Neuronal stem cell (in vitro differentiated cells): ENCODE measurements around the gene EDRF1.
A peak's percentile ranks its signal among the peaks of the same experiment; 100 is the strongest.

ENCODE experiments used
- DNase-seq: peaks from one replicate; pipeline ENCODE4 v3.0.0-alpha.2; 2013; ENCODE audit warnings: low spot score
- H2AFZ ChIP-seq: one replicate; pipeline ENCODE4 v1.6.1; 2013; ENCODE audit warnings: mild to moderate bottlenecking, low read length, inconsistent platforms
- H2AK5ac ChIP-seq: 2 replicates; pipeline ENCODE4 v1.6.1; 2013; ENCODE audit warnings: low read depth, mild to moderate bottlenecking, inconsistent platforms, low read length, moderate library complexity, mixed read lengths
- H2BK120ac ChIP-seq: 2 replicates; pipeline ENCODE4 v1.6.1; 2013; ENCODE audit warnings: low read depth, mild to moderate bottlenecking, inconsistent platforms, low read length, moderate library complexity, mixed read lengths
- H2BK12ac ChIP-seq: one replicate; pipeline ENCODE4 v1.6.1; 2013; ENCODE audit warnings: low read length, inconsistent platforms
- H2BK15ac ChIP-seq: 2 replicates; pipeline ENCODE4 v1.6.1; 2013; ENCODE audit warnings: mild to moderate bottlenecking, low read length, inconsistent platforms, mixed read lengths
- H2BK5ac ChIP-seq: one replicate; pipeline ENCODE4 v1.6.1; 2013; ENCODE audit warnings: inconsistent platforms, mild to moderate bottlenecking, low read length, moderate library complexity
- H3K14ac ChIP-seq: one replicate; pipeline ENCODE4 v1.6.1; 2013; ENCODE audit warnings: low read length, inconsistent platforms
- H3K18ac ChIP-seq: 2 replicates; pipeline ENCODE4 v1.6.1; 2013; ENCODE audit warnings: low read length, inconsistent platforms
- H3K23ac ChIP-seq: 2 replicates; pipeline ENCODE4 v1.6.1; 2013; ENCODE audit warnings: low read depth, mild to moderate bottlenecking, mixed read lengths, low read length, inconsistent platforms; ENCODE audit not compliant: poor library complexity
- H3K27ac ChIP-seq: replicated peaks from 3 replicates; pipeline ENCODE4 v1.5.1; 2013; ENCODE audit warnings: low read length, inconsistent platforms
- H3K27me3 ChIP-seq, 3 experiments: 2 replicates each; pipeline ENCODE4 v1.6.1; 2013; ENCODE audit warnings: low read length in 3 of 3, mild to moderate bottlenecking in 2 of 3, inconsistent platforms in 1 of 3, low read depth in 1 of 3, mixed read lengths in 1 of 3, moderate library complexity in 1 of 3; ENCODE audit not compliant: control insufficient read depth in 3 of 3, insufficient read depth in 3 of 3
- H3K36me3 ChIP-seq, 2 donors: replicated peaks in 1 of 2; 2 replicates each; pipeline ENCODE4 v1.6.1; 2013; ENCODE audit warnings: low read length in 2 of 2; ENCODE audit not compliant: control insufficient read depth in 2 of 2, insufficient read depth in 2 of 2
- H3K4ac ChIP-seq: 2 replicates; pipeline ENCODE4 v1.6.1; 2013; ENCODE audit warnings: inconsistent platforms, mild to moderate bottlenecking, low read length, moderate library complexity
- H3K4me1 ChIP-seq, 2 donors: 1 replicate in 1 of 2; 2 replicates in 1 of 2; pipeline ENCODE4 v1.6.1; 2013; ENCODE audit warnings: low read length in 2 of 2, low read depth in 1 of 2; ENCODE audit not compliant: control insufficient read depth in 2 of 2, insufficient read depth in 1 of 2
- H3K4me2 ChIP-seq: one replicate; pipeline ENCODE4 v1.6.1; 2013; ENCODE audit warnings: mild to moderate bottlenecking, low read length, inconsistent platforms; ENCODE audit not compliant: insufficient read depth, poor library complexity, severe bottlenecking
- H3K4me3 ChIP-seq, 2 donors: 2 replicates each; pipeline ENCODE4 v1.5.1; 2013; ENCODE audit warnings: low read length in 2 of 2, mild to moderate bottlenecking in 2 of 2, inconsistent platforms in 1 of 2, moderate library complexity in 1 of 2
- H3K79me1 ChIP-seq: one replicate; pipeline ENCODE4 v1.6.1; 2013; ENCODE audit warnings: low read depth, mild to moderate bottlenecking, inconsistent platforms, low read length, moderate library complexity
- H3K9ac ChIP-seq: one replicate; pipeline ENCODE4 v1.6.1; 2013; ENCODE audit warnings: mild to moderate bottlenecking, low read depth, low read length, inconsistent platforms; ENCODE audit not compliant: poor library complexity
- H3K9me3 ChIP-seq, 2 donors: replicated peaks in 1 of 2; 2 replicates each; pipeline versions ENCODE3 to v1.6.1; 2013; ENCODE audit warnings: low read length in 2 of 2, mild to moderate bottlenecking in 2 of 2, inconsistent platforms in 1 of 2, low read depth in 1 of 2, mixed read lengths in 1 of 2, moderate library complexity in 1 of 2; ENCODE audit not compliant: control insufficient read depth in 2 of 2, insufficient read depth in 1 of 2
- H4K8ac ChIP-seq: one replicate; pipeline ENCODE4 v1.6.1; 2013; ENCODE audit warnings: low read depth, mild to moderate bottlenecking, inconsistent platforms, low read length, moderate library complexity
- H4K91ac ChIP-seq: one replicate; pipeline ENCODE4 v1.6.1; 2013; ENCODE audit warnings: low read length, low read depth, mild to moderate bottlenecking, inconsistent platforms; ENCODE audit not compliant: poor library complexity
- WGBS, 2 donors: extraction: QIAGEN DNeasy Blood & Tissue Kit; methylation state at CpG; one replicate each; pipeline ENCODE4 v1.1.7; 2013; ENCODE audit warnings: missing lambda C conversion rate in 2 of 2, mixed read lengths in 1 of 2; ENCODE audit not compliant: insufficient read length in 2 of 2, insufficient replicate concordance in 1 of 2; ENCODE audit errors: extremely low coverage in 2 of 2; 5-methylcytosine and 5-hydroxymethylcytosine counted together

Gene EDRF1

DNA sequence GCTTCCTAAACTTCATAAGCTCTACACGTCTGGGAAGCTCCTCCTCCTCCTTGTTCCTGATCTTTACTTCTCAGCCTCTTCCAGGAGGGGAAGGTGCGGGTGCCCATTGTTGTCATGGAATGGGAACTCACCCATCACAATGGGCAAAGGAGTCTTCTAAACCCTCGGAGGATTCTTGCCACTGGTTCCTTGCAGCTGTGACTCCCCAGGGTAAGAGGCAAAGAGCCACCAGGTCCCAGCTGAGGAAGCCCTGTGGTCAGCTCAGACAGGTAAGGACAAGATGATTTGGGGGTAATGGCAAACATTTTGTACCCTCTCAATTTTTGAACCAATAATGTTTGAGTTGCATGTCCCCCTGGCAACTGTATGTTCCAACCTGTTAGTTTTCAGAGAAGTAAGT is 36.4 kb upstream of the EDRF1 start, which contains the start of gene TEX36:
TEX36 (minus strand) TSS at position 101 of the 400 bp plus-strand sequence. CDS start 174 bp downstream, outside the sequence.
- Histone ChIP-seq H2AFZ (no peak within 1 kb of the TSS), H3K23ac (no peak within 1 kb of the TSS), H2AK5ac (no peak within 1 kb of the TSS), H4K8ac (no peak within 1 kb of the TSS), H3K4me1 (peaks cover 2 to 6% of the 10 kb centered on the region in 2 donors), H3K9me3 (peaks cover 0 to 2% of the 10 kb centered on the region in 2 donors), H3K4ac (no peak within 1 kb of the TSS), H3K9ac (no peak within 1 kb of the TSS), H2BK12ac (no peak within 1 kb of the TSS), H4K91ac (no peak within 1 kb of the TSS), H3K4me2 (no peak within 1 kb of the TSS), H2BK120ac (no peak within 1 kb of the TSS), H3K4me3 (no peak within 1 kb of the TSS), H3K27me3 (peaks cover 0 to 6% (median 0%) of the 10 kb centered on the region in 3 experiments), H3K36me3 (no peaks in the 10 kb centered on the region), H3K27ac (no peak within 1 kb of the TSS), H3K18ac (peak within 1 kb of the TSS; percentile 11), H3K79me1 (no peaks in the 10 kb centered on the region), H2BK5ac (no peak within 1 kb of the TSS), H2BK15ac (no peak within 1 kb of the TSS), H3K14ac (no peak within 1 kb of the TSS)
- no CpG with 5 or more reads among the region's 3 CpGs for WGBS, 2 donors
- no peak for DNase-seq

DNA sequence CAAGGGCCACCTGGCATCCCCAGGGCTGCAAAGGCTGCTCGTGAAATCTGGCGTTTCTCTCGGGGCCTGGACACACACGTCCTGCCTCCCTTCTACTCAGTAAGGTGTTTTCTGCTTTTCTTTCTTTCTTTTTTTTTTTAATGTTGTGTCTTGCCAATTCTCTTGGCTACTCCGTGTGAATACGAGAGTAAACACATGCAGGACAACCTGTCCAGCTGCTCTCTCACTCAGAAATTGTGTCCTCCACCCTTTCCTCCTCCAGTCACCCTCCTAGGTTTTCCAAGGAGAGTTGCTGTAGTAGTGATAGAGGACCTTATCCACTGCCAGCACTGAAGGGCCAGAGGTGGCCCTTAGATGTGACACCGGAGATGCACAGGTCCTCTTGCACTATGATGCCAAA is 35.7 kb upstream of the EDRF1 start:
- Histone ChIP-seq H2BK120ac (no peak overlapping the region), H4K91ac (no peak overlapping the region), H3K4ac (no peak overlapping the region), H4K8ac (no peak overlapping the region), H3K18ac (no peak overlapping the region), H2BK5ac (no peak overlapping the region), H2AFZ (no peak overlapping the region), H3K4me2 (no peak overlapping the region), H2AK5ac (no peak overlapping the region), H3K9ac (no peak overlapping the region), H3K27ac (no peak overlapping the region), H3K4me3 (no peak overlapping the region), H3K36me3 (no peaks in the 10 kb centered on the region), H2BK12ac (no peak overlapping the region), H3K9me3 (no peaks in the 10 kb centered on the region), H3K4me1 (peaks cover 2 to 6% of the 10 kb centered on the region in 2 donors), H2BK15ac (no peak overlapping the region), H3K23ac (no peak overlapping the region), H3K14ac (no peak overlapping the region), H3K79me1 (no peaks in the 10 kb centered on the region), H3K27me3 (peaks cover 0 to 6% (median 0%) of the 10 kb centered on the region in 3 experiments)
- WGBS, 2 donors: no CpG with 5 or more reads among the region's 7 CpGs
- DNase-seq: no peak

DNA sequence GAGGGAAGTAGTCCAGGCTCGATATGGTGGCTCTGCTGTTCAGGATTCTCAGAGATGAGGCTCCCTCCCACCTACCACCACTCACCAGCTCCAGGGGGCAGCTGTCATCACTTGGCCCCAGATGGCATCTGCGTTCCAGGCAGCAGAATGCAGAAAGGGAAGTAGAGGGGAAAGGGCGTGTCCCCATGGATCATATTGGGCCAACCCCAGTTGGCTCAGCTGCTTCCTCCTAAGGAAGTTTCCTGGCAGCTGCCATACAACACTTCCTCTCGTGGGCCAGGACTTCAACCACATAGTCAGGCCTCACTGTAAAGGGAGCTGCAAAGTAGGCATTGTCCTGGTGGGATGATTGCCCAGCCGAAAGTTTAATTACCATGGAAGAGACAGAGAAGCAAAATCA is 34.9 kb upstream of the EDRF1 start:
- DNase-seq: no peak
- H3K79me1 ChIP-seq: no peaks in the 10 kb centered on the region
- WGBS, 2 donors: no CpG with 5 or more reads among the region's 5 CpGs
- no peak overlapping the region for H3K23ac ChIP-seq
- no peak overlapping the region for H2BK120ac ChIP-seq
- no peaks in the 10 kb centered on the region for H3K9me3 ChIP-seq
- no peak overlapping the region for H2AFZ ChIP-seq
- no peak overlapping the region for H3K4ac ChIP-seq
- no peak overlapping the region for H4K91ac ChIP-seq
- H3K9ac ChIP-seq: no peak overlapping the region
- H4K8ac ChIP-seq: no peak overlapping the region
- peaks cover 0 to 8% (median 0%) of the 10 kb centered on the region in 3 experiments for H3K27me3 ChIP-seq
- no peak overlapping the region for H3K27ac ChIP-seq
- no peaks in the 10 kb centered on the region for H3K36me3 ChIP-seq
- H2BK5ac ChIP-seq: no peak overlapping the region
- no peak overlapping the region for H3K14ac ChIP-seq
- no peak overlapping the region for H3K4me2 ChIP-seq
- H3K4me3 ChIP-seq: peak overlapping the region in 1 of 2 donors; percentile 13
- no peak overlapping the region for H2BK15ac ChIP-seq
- no peak overlapping the region for H3K18ac ChIP-seq
- no peak overlapping the region for H2AK5ac ChIP-seq
- no peak overlapping the region for H2BK12ac ChIP-seq
- peaks cover 2 to 6% of the 10 kb centered on the region in 2 donors for H3K4me1 ChIP-seq

DNA sequence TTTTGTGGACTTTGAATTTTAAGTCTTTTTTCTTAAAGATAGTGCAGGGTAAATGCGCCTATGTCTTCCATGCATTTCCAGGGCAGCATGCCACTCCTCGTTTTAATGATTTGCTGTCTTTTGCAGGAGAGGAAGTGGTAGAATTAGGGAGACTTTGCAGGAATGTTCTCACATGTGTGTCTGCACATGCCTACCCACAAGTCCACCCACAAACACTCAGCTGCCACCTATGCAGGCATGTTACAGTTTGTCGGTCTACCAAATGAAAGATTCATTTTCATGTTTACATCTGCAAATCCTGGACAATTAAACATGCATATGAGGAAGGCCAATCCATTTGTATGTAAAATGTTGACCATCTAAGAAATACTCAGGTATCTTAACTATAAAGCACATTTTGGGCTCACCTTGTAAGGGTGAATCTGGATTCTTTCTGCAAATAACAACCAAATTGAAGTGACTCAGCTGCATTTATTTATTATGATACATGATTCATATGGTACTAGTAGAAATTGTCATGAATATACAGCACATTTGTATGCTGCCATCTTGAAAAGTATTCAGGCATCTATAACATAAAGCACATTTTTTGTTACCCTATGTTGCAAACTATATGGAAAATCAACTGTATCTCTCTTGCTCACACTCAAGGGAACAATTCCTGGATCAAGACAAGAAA is 31.9 kb upstream of the EDRF1 start:
- no CpG with 5 or more reads among the region's 3 CpGs for WGBS, 2 donors
- H3K14ac ChIP-seq: no peak overlapping the region
- no peaks in the 10 kb centered on the region for H3K36me3 ChIP-seq
- H3K4me2 ChIP-seq: no peak overlapping the region
- no peak overlapping the region for H3K23ac ChIP-seq
- DNase-seq: no peak
- no peak overlapping the region for H2BK5ac ChIP-seq
- H3K9ac ChIP-seq: no peak overlapping the region
- no peak overlapping the region for H3K4ac ChIP-seq
- no peak overlapping the region for H2BK12ac ChIP-seq
- H2BK120ac ChIP-seq: no peak overlapping the region
- H3K79me1 ChIP-seq: no peaks in the 10 kb centered on the region
- no peak overlapping the region for H4K8ac ChIP-seq
- no peak overlapping the region for H4K91ac ChIP-seq
- no peak overlapping the region for H3K18ac ChIP-seq
- no peak overlapping the region for H3K4me3 ChIP-seq
- no peak overlapping the region for H3K27ac ChIP-seq
- H3K9me3 ChIP-seq: no peaks in the 10 kb centered on the region
- no peak overlapping the region for H2AK5ac ChIP-seq
- no peak overlapping the region for H2AFZ ChIP-seq
- H2BK15ac ChIP-seq: no peak overlapping the region
- H3K4me1 ChIP-seq: no peaks in the 10 kb centered on the region
- peaks cover 0 to 11% (median 0%) of the 10 kb centered on the region in 3 experiments for H3K27me3 ChIP-seq
